HG03571 (cell line): ENCODE results near the gene GLO1.
A peak's percentile ranks its signal among the peaks of the same experiment; 100 is the strongest.

Experiments used
- ATAC-seq: cut with Tn5 transposase; IDR thresholded peaks from one replicate; pipeline ENCODE4 v1.9.1; 2021; ENCODE audit not compliant: unreplicated experiment

GLO1 gene

GRCh38 chr6:38673397-38674165 is 29.4 kb downstream of the GLO1 start:
- ATAC-seq, result no peak

DNA sequence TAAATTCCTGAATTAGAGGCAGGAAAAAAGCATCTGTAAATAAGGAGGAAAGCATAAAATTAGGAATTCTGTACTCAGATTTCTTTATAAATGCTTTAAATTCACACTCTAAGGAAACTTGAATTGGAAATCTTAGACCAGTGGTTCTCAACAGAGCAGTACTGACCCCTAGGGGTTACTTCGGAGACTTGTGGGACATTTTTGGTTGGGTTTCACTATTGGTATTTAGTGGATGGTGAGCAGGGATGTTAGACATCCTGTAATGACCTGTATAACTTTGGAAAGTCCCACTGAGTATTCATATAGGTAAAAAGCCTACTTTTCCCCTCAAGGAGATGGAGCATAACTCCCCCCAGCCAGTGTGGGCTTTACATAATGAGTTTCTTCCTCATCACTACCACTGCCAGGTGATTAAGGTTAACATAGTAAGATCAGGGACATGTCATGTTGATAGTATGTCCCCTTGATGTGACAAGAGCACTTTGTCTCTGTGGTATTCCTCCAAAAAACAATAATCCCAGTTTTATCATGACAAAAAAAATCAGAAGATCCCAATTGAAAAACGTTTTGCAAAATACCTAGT is 31.0 kb downstream of the GLO1 start:
- ATAC-seq, result peak; percentile 55

DNA sequence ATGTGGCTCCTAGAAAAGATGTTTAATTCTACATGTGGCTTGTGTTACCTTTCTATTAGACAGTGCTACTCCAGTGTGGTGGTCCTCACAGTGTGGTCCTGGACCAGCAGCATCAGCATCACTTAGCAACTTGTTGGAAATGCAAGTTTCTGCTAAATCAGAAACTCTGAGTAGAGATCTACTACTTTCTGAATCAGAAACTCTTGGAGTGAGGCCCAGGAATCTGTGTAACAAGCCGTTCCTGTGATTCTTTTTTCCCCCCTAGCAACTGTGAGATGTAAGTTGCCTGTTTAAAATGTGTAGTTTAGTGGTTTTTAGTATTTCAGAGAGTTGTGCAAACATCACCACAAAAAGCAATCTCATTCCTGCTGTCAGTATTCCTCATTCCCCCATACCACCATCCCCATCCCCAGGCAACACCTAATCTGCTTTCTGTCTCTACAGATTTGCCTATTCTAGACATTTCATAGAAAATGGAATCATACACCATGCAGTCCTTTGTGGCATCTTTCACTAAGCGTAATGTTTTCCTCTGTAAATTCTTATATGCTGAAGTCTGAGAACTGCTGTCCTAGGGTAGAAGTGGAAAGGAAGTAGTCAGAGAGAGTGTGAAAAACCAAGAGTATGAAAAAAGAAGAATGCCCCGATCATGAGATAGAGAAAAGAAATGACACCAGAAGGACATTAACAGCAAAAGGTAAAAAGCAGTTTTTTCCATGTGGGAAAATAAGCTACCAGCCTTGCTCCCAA is 44.4 kb downstream of the GLO1 start:
- ATAC-seq, result no peak

DNA sequence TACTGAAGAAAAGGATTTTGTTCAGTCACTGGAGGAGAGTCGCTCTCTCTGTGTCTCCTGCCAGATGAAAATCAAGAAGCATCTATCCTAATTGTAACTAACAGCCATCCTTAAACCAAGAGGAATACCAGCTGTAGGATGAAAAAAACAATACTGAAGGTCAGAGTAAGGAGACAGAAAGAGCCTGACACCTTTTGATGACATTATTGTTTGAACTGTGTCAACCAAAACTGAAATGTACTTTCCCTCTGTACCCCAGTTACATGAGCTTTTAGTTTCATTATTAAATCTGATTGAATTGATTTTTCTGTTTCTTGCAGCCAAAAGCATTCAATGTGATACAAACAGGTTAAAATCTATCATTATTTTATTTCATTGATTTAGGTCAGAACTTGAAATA is 46.0 kb downstream of the GLO1 start:
- no peak for ATAC-seq

DNA sequence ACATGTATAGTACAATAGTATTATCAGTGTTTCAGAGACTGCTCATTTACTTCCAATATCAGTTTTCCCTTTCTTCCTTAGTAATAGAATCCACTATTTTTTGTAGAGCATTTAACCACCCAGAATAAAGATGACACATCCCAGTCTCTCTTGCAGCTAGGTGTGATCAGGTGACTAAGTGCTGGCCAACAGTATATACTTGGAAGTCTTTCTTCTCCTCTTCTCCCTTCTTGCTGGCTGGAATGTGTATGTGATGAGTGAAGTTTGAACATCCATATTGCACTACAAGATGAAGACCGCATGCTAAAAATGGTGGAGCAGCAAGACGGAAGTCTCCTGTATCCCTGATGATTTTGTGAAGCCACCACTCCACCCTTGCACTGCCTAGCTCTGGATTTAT is 48.7 kb downstream of the GLO1 start:
- no peak for ATAC-seq

DNA sequence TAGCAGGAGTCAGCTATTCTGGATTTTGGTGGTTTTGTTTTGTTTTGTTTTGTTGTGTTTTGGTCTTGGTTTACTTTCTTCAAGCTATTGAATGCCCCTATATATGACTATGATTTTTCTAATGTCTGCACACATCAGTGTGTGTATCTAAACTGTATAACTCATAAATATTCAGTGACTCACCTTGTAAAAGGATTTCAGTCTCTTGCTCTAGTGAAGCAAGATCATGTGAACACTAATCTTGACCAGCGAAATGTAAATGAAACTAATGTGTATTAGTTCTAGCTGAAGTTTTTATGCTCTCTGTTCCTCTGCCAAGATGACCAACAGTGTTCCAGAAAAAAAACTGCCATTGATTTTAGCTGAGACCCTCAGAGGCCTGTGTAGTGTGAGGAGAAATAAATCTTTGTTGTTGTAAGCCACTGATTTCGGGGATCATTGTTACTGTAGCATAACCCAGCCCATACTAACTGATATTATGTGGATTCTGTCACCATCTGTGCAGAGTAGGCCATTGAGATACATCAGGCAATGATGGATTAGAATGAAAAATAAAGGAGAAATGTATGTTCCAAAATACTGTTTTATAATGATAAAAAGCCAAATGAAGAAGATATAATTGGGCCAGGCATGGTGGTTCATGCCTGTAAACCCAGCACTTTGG is 51.7 kb downstream of the GLO1 start:
- ATAC-seq, result no peak

- ATAC-seq, result no peak
Measured at GRCh38 chr6:38650207-38650752, 52.7 kb downstream of the GLO1 start.

DNA sequence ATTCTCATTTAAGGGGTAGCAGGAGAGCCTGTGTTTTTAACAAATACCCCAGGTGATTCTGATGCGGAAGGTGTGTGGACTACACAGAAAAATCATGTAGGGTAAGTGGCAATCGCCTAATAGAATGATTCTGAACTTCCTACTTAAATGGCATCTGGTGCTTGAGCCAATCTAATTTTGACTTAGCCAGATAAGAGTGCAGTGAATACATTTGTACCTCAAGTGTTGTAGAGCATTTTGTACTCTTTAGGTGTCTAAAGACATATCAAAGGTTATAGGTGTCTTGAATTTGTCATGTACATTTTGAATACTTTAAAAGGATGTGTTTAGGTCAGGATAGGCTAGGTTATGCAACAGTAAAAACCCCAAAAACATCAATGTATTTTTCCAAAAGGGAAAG is 53.2 kb downstream of the GLO1 start:
- ATAC-seq, result no peak

DNA sequence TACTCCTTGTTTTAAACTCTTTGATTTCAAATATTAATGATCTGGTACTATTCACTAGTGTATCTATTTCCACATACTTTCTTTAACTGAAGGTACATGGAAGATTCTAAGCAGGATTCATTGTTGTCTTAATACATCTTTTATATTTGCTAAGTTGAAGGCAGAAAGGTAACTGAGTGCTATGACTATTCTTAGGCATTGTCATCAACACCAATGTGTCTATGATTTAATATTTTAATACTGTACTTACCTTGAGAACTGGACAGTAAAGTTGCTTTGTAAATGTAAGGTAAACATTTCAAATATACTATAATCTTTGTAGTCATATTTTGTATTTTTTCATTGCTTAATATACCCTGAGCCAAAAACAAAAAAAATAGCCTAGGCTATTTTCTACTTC is 54.3 kb downstream of the GLO1 start:
- ATAC-seq, result no peak

DNA sequence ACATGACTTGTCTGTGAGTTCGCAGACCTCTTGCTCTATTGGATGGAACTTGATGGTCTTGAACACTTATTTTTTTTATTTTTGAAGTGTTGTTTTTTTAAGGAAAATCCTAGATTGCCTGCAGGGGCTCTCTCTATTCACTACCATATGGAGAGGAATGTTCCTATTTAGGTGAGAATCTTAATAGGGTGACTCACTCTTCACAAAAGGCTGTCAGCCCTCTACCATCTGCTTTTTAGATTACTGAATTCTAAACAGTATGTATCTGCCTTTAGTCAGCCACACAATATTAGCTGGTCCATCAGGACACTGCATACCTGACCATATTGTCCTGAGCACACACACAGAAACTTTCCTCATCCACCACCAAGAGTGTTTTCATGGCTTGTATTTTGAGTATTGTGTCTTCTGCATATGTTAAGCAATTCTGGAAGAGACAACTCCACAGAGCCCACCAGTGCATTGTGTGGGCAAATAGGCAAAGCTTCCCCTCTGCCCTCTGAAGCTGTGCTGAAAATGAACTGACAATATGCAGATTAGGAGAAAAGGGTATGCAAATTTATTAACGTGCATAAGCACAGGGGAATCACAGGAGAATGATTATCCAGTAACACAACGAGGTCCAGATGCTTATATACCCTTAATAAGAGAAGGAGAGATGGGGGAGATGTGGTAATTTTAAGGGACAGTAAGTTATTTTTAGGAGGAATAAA is 56.6 kb downstream of the GLO1 start:
- ATAC-seq, result no peak

DNA sequence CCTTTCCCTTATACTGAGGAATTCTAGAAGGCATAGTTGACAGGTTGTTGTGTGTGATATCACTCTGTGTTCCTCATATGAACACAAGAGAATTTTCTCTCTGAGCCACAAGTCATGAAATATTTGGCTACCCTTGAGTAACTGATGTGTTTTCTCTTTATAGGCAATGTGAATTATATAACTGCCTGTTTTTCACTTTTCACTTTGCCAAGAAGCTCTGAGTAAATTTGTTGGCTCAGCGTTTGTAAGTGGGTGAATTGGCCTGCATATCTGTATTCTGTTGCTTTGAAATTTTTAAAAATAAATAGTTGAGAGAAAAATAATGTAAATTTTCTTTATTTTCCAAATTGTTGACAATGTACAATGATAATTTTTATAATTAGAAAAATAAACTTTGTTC is 58.0 kb downstream of the GLO1 start:
- no peak for ATAC-seq

- no peak for ATAC-seq
Measured at GRCh38 chr6:38640216-38640909, 62.6 kb downstream of the GLO1 start.

DNA sequence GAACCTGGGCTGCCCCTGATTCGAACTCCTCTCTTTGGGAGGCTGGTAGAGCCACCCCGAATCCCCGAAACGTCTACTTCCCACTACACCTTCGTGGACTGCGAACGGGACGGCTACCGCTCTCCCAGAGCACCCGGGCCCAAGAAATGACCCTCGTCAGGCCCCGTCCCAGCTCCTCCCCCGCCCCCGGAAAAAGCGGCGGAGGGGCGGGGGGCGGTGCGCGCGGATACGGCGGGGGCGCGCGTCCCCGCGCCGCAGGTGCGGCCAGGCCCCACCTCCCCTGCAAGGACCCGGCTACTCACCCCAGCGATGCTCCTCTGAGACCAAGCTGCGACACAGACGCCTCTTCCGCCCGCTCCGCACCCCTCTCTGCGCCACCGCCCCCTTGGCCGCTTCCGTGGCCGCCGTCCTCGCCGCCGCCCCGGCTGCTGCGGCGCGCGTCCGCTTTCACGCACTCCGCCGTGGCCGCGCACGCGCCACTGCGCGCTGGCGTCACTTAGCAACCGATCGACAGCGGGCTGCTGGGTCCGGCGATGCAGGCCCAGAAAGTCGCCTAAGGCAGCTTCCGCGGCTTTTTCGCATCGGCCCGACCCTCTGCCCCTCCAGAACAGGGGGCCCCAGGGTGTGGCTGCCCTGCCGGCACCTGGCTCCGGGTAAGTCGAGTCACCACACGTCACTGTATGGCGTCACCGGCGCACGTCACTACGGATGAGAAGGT is 63.3 kb downstream of the GLO1 start, which contains the start of gene BTBD9:
Gene BTBD9, minus strand, starts transcription at position 432 of the 718 bp plus-strand sequence.
- peak; percentile 82 for ATAC-seq

DNA sequence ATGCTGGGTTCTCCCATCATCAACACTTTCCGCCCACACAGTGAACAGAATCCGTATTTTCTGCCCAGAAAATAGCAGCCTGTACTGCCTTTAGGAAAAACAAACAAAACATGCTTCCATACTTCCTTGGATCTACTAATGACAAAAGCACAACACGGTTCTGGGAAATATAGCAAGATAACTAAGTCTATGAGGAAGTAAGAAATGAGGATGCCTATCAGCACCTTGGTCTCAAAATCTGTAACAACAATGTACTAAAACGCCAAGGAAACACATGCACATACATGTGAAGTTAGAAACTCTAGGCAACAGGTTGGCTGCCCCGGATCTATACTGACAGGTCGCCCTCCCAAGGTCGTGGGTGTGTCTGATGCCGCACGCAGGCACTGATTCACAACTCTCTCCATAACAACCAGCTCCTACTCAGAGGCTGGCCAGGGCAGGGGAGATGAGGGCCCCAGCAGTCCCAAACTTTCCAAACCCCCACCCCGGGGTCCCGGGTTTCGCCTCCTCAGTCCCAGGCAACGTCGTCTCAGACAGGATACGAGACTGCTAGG is 63.9 kb downstream of the GLO1 start:
- ATAC-seq, result peak; percentile 24

GRCh38 chr6:38637756-38638155 is 65.2 kb downstream of the GLO1 start:
- ATAC-seq, result no peak

- ATAC-seq, result no peak
Measured at GRCh38 chr6:38636027-38636426, 66.9 kb downstream of the GLO1 start.

GRCh38 chr6:38634518-38634917 is 68.4 kb downstream of the GLO1 start:
- ATAC-seq, result no peak

GRCh38 chr6:38632490-38632889 is 70.5 kb downstream of the GLO1 start:
- no peak for ATAC-seq

DNA sequence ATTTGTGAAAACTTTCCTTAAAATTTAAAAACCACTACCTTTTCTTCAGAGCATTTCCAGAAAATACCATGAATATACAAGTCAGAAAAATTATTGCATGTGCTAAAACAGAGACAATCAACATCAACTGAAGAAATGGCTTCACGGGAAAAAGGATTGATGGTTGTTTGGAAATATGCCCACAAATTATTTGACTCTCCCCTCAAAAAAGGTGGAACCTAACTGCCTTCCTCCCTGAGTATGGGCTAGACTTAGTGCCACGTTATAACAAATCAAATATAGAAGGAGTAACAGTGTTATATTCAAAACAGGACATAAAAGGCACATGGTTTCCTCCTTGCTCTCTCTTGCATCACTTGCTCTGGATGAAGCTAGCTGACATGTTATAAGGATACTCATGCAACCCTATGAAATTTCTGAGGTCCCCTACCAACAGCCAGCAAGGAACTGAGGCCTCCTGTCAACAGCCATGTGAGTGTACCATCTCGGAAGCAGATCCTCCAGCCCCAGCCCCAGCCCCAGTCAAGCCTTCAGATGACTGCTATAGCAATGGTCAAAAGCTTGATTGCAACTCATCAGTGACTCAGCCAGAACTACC is 71.7 kb downstream of the GLO1 start:
- no peak for ATAC-seq
